Measurements from ENCODE around the gene ARSB. TPM values are rescaled to one million over a fixed set of nuclear protein-coding genes. Genes with fewer than 3 reads are reported as not detected.

Gene ARSB
- polyA plus RNA-seq, 1 of the 3 experiments (the other 2 are of a cell fraction) = 12.5 TPM

GRCh38 chr5:78813286-78813685, 171.8 kb downstream of the ARSB start:
- 100% methylated on average over 1 of the region's 1 CpG for WGBS (ENCODE audit: low lambda C conversion rate)
- Histone ChIP-seq H3K27me3 (ENCODE audit: insufficient read depth) (no peaks in the 10 kb centered on the region), H3F3A (replicated peaks; ENCODE audit: insufficient read depth) (no peaks in the 10 kb centered on the region), H3K9me3 (no peaks in the 10 kb centered on the region), H3K79me2 (ENCODE audit: insufficient read depth) (no peaks in the 10 kb centered on the region), H3K9me2 (no peaks in the 10 kb centered on the region), H3K9ac (no peak overlapping the region), H3K4me2 (no peak overlapping the region), H4K20me1 (ENCODE audit: insufficient read depth) (no peaks in the 10 kb centered on the region), H3K36me3 (replicated peaks in 1 of 2; ENCODE audit: control insufficient read depth in 1 of 2, insufficient read depth in 2 of 2, low read length in 1 of 2) (no peaks in the 10 kb centered on the region), H3K4me1 (ENCODE audit: control insufficient read depth in 1 of 2, insufficient read depth in 2 of 2, low read depth in 1 of 2, low read length in 1 of 2) (peaks cover 5 to 38% of the 10 kb centered on the region in 2 experiments; a peak in 3 of 4 replicates), H2AFZ (ENCODE audit: low read depth) (no peak overlapping the region), H3K27ac (ENCODE audit: low read depth in 2 of 2, low read length in 1 of 2) (no peak overlapping the region), H3K4me3 (ENCODE audit: low read depth in 2 of 2, low read length in 1 of 2) (no peak overlapping the region)
- no peak for TF ChIP-seq TCF12 (IDR thresholded peaks at IDR 0.05)
- TF ChIP-seq PBX3 (IDR thresholded peaks at IDR 0.05) = no peak
- no peak for TF ChIP-seq USF1 (IDR thresholded peaks at IDR 0.05; ENCODE audit: borderline replicate concordance, low read depth)
- CTCF ChIA-PET = interaction anchor here (1.1 kb wide), 1 partner anchor 41 kb away, joined by 3 read pairs; no protein-coding TSS in a partner anchor
- POLR2A ChIA-PET = no interaction called here
- DNase-seq = no peak

DNA sequence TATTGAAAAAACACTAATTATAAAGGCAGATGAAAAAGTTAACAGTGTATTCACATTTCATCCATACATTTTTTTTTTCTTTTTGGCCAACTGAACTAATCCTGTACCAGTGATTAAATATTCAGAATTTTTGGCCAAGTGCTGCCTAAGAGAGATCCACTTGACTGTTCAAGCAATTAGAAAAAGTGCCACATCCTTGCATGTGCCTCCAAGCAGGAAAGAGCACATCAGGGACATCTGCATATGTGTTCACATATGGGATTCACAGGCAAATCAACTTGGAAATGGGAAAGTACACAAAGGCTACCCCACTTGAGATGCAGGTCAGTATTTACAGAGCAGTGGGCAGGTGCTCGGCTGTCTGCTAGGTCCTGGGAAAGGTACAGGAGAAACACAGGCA, 173.2 kb downstream of the ARSB start:
- Histone ChIP-seq H3K4me3 (ENCODE audit: low read depth in 2 of 2, low read length in 1 of 2) (no peak overlapping the region), H3K9me3 (no peaks in the 10 kb centered on the region), H3K4me2 (peak overlapping the region; percentile 8; the same call in 1 of the 2 replicates), H3K9me2 (no peaks in the 10 kb centered on the region), H3K79me2 (ENCODE audit: insufficient read depth) (no peaks in the 10 kb centered on the region), H3K27me3 (ENCODE audit: insufficient read depth) (no peaks in the 10 kb centered on the region), H3K27ac (ENCODE audit: low read depth in 2 of 2, low read length in 1 of 2) (peak overlapping the region; percentile 68 to 96), H3K9ac (no peak overlapping the region), H2AFZ (ENCODE audit: low read depth) (no peak overlapping the region), H3K36me3 (replicated peaks in 1 of 2; ENCODE audit: control insufficient read depth in 1 of 2, insufficient read depth in 2 of 2, low read length in 1 of 2) (no peaks in the 10 kb centered on the region), H3F3A (replicated peaks; ENCODE audit: insufficient read depth) (peaks cover 6% of the 10 kb centered on the region), H3K4me1 (ENCODE audit: control insufficient read depth in 1 of 2, insufficient read depth in 2 of 2, low read depth in 1 of 2, low read length in 1 of 2) (peaks cover 8 to 45% of the 10 kb centered on the region in 2 experiments; a peak in 3 of 4 replicates), H4K20me1 (ENCODE audit: insufficient read depth) (no peaks in the 10 kb centered on the region)
- no peak for DNase-seq
- TF ChIP-seq NFIC (IDR thresholded peaks at IDR 0.05; ENCODE audit: borderline replicate concordance) = no peak
- TF ChIP-seq GABPA (IDR thresholded peaks at IDR 0.05; ENCODE audit: low read depth) = no peak
- TF ChIP-seq, protein P1, sequence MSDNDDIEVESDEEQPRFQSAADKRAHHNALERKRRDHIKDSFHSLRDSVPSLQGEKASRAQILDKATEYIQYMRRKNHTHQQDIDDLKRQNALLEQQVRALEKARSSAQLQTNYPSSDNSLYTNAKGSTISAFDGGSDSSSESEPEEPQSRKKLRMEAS (IDR thresholded peaks at IDR 0.05; ENCODE audit: low read depth) = no peak
- TF ChIP-seq REST (IDR thresholded peaks at IDR 0.05; ENCODE audit: low read depth, low read length) = no peak
- TF ChIP-seq JUND (IDR thresholded peaks at IDR 0.05) = no peak
- no peak for TF ChIP-seq EZH2phosphoT487 (IDR thresholded peaks at IDR 0.05; ENCODE audit: borderline replicate concordance, low read depth)
- no peak for TF ChIP-seq ZBTB33 (IDR thresholded peaks at IDR 0.05; ENCODE audit: borderline replicate concordance, low read depth)
- ChIA-PET CTCF (no interaction called here), POLR2A (no interaction called here)
- WGBS (ENCODE audit: low lambda C conversion rate) = 73% methylated on average over 1 of the region's 1 CpG

Data from SK-N-SH (cell line).